Gastrocnemius medialis (tissue), 4 donors: ENCODE data around the gene ZNF768. TPM values are rescaled to one million over a fixed set of nuclear protein-coding genes. Genes with fewer than 3 reads are reported as not detected.
"Not testable (repeated sequence)": the region's sequence is repeated elsewhere in the genome, so short reads cannot be mapped to it uniquely, and the experiment has no call there.

Source experiments
- ATAC-seq, 2 donors: fragments of 150-250 bp; one replicate each; pipeline ENCODE4 v1.9.1; 2016
- DNase-seq, 2 donors: peaks; one replicate each; pipeline ENCODE4 v3.0.0-alpha.2; 2019
- H3K27ac ChIP-seq, 4 donors: fragments of 200-600 bp; sonication (generic); 1 replicate in 1 of 4; 2 replicates in 3 of 4; pipeline ENCODE4 v1.5.1; 2016 to 2018; ENCODE audit warnings: mild to moderate bottlenecking in 2 of 4, moderate library complexity in 1 of 4
- H3K27me3 ChIP-seq, 3 donors: fragments of 200-600 bp; sonication (generic) in 2 of 3; 1 replicate in 1 of 3; 2 replicates in 2 of 3; pipeline versions ENCODE4 v1.5.1 to v1.6.0; 2016 to 2019; ENCODE audit warnings: mild to moderate bottlenecking in 1 of 3, moderate library complexity in 1 of 3
- H3K36me3 ChIP-seq, 2 donors: fragments of 200-600 bp; sonication (generic) in 1 of 2; one replicate each; pipeline ENCODE4 v1.5.1; 2017 to 2018
- H3K4me1 ChIP-seq, 2 donors: fragments of 200-600 bp; sonication (generic) in 1 of 2; one replicate each; pipeline ENCODE4 v1.5.1; 2016 to 2017; ENCODE audit warnings: mild to moderate bottlenecking in 2 of 2
- H3K4me3 ChIP-seq, 4 donors: fragments of 200-600 bp; sonication (generic) in 3 of 4; 1 replicate in 1 of 4; 2 replicates in 3 of 4; pipeline ENCODE4 v1.5.1; 2016 to 2019; ENCODE audit warnings: mild to moderate bottlenecking in 2 of 4
- H3K9me3 ChIP-seq, 3 donors: fragments of 200-600 bp; sonication (generic) in 2 of 3; 1 replicate in 1 of 3; 2 replicates in 2 of 3; pipeline ENCODE4 v1.5.1; 2016 to 2019
- CTCF ChIP-seq, 5 experiments: fragments of 450-650 bp in 3 of 5; fragments of 200-600 bp in 2 of 5; sonication (generic) in 2 of 5; IDR thresholded peaks in 4 of 5; conservative IDR thresholded peaks in 1 of 5; 1 replicate in 4 of 5; 2 replicates in 1 of 5; pipeline ENCODE4 v1.5.1; 2016 to 2019; ENCODE audit warnings: antibody characterized with exemption in 5 of 5, mild to moderate bottlenecking in 3 of 5, moderate library complexity in 3 of 5
- POLR2A ChIP-seq, 2 donors: fragments of 450-650 bp; IDR thresholded peaks; one replicate each; pipeline ENCODE4 v1.6.1; 2017; ENCODE audit warnings: antibody characterized with exemption in 2 of 2, mild to moderate bottlenecking in 2 of 2, moderate library complexity in 2 of 2
- in situ Hi-C, 4 donors: fragments of 200-750 bp; cut with MboI; loops; one replicate each; pipeline versions ENCODE4 v1.15.0 to v1.8.0; 2017; ENCODE audit warnings: low sequenced_read_pairs in 4 of 4
- intact Hi-C: fragments of 100-400 bp; cut with DNase I; formaldehyde crosslinking; loops from one replicate; pipeline ENCODE4 v1.15.1; 2023; ENCODE audit warnings: low total_unique reads
- total RNA-seq, 4 donors: library from RNA; depleted of rRNA; stranded (reverse); fragments of >200 nt; gene quantifications; one replicate each; pipeline versions ENCODE4 v1.1.0 to v1.2.3, GENCODE V29; 2016

Gene ZNF768
- total RNA-seq, 4 donors from 2014 or later = 39.8 to 118 (median 69.8) TPM

DNA sequence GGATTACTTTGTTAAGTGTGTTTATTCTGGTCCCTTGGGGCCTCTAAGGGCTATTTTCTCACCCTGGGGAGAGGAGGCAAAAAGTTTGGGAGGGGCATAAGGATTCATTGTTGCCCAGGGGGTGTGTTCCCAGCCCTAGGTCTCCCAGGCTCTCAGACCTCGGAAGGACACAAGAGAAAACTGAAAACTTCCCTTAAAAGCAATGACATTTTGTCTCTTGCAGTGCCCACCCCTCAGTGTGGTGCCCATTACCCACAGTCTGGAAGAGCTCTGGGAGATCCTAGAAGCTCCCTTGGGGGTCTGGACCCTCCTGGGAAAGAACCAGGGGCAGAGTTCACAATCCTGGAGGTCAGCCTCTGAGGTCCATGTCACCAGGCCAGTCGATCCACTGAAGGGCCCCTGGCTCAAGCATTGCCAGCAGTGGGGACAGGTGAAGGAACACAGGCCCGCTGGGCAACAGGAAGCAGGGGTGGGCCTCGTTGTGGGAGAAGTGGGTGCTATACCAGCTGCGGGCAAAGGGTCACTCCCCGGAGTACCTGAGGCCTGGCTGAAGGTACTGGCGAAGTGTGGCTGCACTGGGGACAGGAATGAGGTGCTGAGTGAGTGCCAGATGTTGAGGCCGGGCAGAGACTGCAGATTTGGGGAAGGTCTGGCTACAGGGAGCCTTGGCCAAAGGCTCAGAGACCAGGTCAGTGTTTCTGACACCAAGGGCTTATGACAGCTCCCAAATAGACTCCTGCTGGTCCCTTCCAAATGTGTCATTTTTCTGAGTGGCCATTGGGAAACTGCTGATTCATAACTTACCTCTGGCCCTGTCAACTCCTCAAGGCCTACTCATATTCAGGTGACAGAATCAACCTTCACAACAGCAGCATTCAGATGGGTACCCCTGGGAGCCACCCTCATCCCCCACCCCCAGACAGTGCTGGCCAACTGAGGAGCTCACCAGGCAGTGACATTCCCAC is 12.9 kb upstream of the ZNF768 start:
- no peak overlapping the region for H3K27ac ChIP-seq
- no peak for TF ChIP-seq CTCF (IDR thresholded peaks at IDR 0.05 in 4 of 5, conservative IDR thresholded peaks at IDR 0.05 in 1 of 5)
- no peak for TF ChIP-seq POLR2A (IDR thresholded peaks at IDR 0.05)
- H3K27me3 ChIP-seq = no peaks in the 10 kb centered on the region
- ATAC-seq (no peak), DNase-seq (no peak)
- no peaks in the 10 kb centered on the region for H3K9me3 ChIP-seq
- in situ Hi-C loops (loop anchor here in 2 of 4 donors (10.0 kb wide), 2 partner anchors 94 to 104 kb away; partner anchors contain the start of genes DCTPP1 (in 1 of the 2) and SEPHS2 (in 1 of the 2)), intact Hi-C loops (loop anchor here (10.0 kb wide), 1 partner anchor 544 kb away; the partner anchor contains the start of genes HIRIP3 and INO80E)
- H3K4me3 ChIP-seq = no peak overlapping the region
- H3K36me3 ChIP-seq = no peaks in the 10 kb centered on the region
- H3K4me1 ChIP-seq = peaks cover 8 to 23% of the 10 kb centered on the region in 2 donors

DNA sequence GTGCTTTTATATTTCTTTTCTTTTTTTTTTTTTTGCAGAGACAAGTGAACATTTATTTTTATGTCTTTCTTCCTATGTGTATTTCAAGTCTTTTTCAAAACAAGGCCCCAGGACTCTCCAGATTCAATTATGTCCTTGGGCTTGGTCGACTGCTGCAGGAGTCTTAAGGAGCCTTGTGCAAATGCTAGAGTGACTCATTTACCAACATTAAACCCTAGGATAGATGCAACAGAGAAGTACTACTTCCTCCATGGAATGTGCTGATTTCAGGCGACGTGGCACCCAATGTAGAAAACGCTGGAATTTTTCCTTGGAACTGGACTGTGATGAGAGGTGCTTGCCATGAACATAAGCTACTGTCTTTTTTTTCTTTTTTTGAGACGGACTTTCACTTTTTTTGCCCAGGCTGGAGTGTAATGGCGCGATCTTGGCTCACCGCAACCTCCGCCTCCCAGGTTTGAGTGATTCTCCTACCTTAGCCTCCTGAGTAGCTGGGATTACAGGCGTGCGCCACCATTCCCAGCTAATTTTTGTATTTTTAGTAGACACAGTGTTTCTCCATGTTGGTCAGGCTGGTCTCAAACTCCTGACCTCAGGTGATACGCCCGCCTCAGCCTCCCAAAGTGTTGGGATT is 10.1 kb upstream of the ZNF768 start:
- not testable (repeated sequence) for H3K9me3 ChIP-seq
- in situ Hi-C loops = loop anchor here in 2 of 4 donors (10.0 kb wide), 2 partner anchors 92 to 102 kb away; partner anchors contain the start of genes DCTPP1 (in 1 of the 2) and SEPHS2 (in 1 of the 2)

DNA sequence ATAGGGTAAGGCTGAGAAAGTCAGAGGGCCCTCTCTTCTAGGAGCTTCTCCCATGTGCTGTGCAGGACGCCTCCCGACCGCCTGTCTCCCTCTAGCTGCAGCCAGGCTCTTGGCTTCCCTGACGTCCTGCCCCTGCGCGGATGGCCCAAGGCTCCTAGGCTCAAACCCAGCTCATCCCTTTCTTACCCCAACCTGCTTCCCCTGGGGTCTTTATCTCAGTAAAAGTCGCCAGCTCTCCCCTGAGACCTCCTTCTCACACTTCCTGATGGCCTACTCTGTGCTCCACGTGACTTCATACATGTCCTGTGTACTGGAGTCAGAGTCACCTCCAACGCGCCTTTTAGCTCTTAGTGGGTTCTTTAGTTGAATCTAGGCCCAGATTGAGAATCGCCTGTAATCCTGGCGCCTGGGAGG is 9.4 kb upstream of the ZNF768 start:
- H3K9me3 ChIP-seq = no peaks in the 10 kb centered on the region
- H3K4me1 ChIP-seq = peaks cover 23 to 27% of the 10 kb centered on the region in 2 donors
- no peaks in the 10 kb centered on the region for H3K27me3 ChIP-seq
- ATAC-seq = peak; percentile 67 to 70
- peaks cover 0 to 10% of the 10 kb centered on the region in 2 donors for H3K36me3 ChIP-seq
- H3K27ac ChIP-seq = peak overlapping the region; percentile 90 to 96 (median 94)
- DNase-seq = peak; percentile 74 to 78
- TF ChIP-seq CTCF (IDR thresholded peaks at IDR 0.05 in 4 of 5, conservative IDR thresholded peaks at IDR 0.05 in 1 of 5) (peak; percentile 44 to 75 (median 59)), POLR2A (IDR thresholded peaks at IDR 0.05) (peak in 1 of 2 donors; percentile 18)
- H3K4me3 ChIP-seq = peak overlapping the region; percentile 65 to 88 (median 82)
- in situ Hi-C loops (loop anchor here in 2 of 4 donors (10.0 kb wide), 2 partner anchors 91 to 101 kb away; partner anchors contain the start of genes DCTPP1 (in 1 of the 2) and SEPHS2 (in 1 of the 2)), intact Hi-C loops (loop anchor here (1.0 to 10.0 kb wide), 6 partner anchors 23 to 541 kb away; partner anchors contain the start of genes HIRIP3, INO80E, ZNF688 and ZNF764)

More for the DNA sequence above, 10.1 kb upstream of the ZNF768 start:
- intact Hi-C loops = loop anchor here (2.0 to 10.0 kb wide), 2 partner anchors 92 to 542 kb away; partner anchors contain the start of genes HIRIP3 and INO80E
- peaks cover 0 to 10% of the 10 kb centered on the region in 2 donors for H3K36me3 ChIP-seq
- peaks cover 23 to 33% of the 10 kb centered on the region in 2 donors for H3K4me1 ChIP-seq
- not testable (repeated sequence) for DNase-seq, ATAC-seq, H3K27me3 ChIP-seq
- peak overlapping the region in 1 of 4 donors; percentile 88 for H3K4me3 ChIP-seq
- H3K27ac ChIP-seq = peak overlapping the region; percentile 90 to 96 (median 94)

GRCh38 chr16:30535106-30535776 is 8.9 kb upstream of the ZNF768 start:
- peak in 1 of 2 donors; percentile 17 for DNase-seq
- intact Hi-C loops = loop anchor here (1.0 to 10.0 kb wide), 5 partner anchors 23 to 540 kb away; partner anchors contain the start of genes HIRIP3, INO80E, ZNF688 and ZNF764

More at GRCh38 chr16:30535106-30535776, 8.9 kb upstream of the ZNF768 start:
- Histone ChIP-seq H3K27me3 (no peaks in the 10 kb centered on the region), H3K36me3 (peaks cover 0 to 10% of the 10 kb centered on the region in 2 donors), H3K4me3 (peak overlapping the region; percentile 65 to 88 (median 82)), H3K9me3 (no peaks in the 10 kb centered on the region), H3K4me1 (peaks cover 23 to 27% of the 10 kb centered on the region in 2 donors), H3K27ac (peak overlapping the region; percentile 90 to 96 (median 94))
- TF ChIP-seq CTCF (IDR thresholded peaks at IDR 0.05 in 4 of 5, conservative IDR thresholded peaks at IDR 0.05 in 1 of 5) = no peak
- in situ Hi-C loops = loop anchor here in 2 of 4 donors (10.0 kb wide), 2 partner anchors 90 to 100 kb away; partner anchors contain the start of genes DCTPP1 (in 1 of the 2) and SEPHS2 (in 1 of the 2)
- peak; percentile 27 to 47 for ATAC-seq
